Activated CD8-positive, alpha-beta T cell treated with anti-CD3 and anti-CD28 coated beads for 36 hours (primary cell): ENCODE results near the gene PERCC1. TPM values are rescaled to one million over a fixed set of nuclear protein-coding genes. Genes with fewer than 3 reads are reported as not detected.

Source experiments
- ATAC-seq: fragments of 200-7000 bp; cut with Tn5 transposase; one replicate; pipeline ENCODE4 v1.10.0; 2021; ENCODE audit warnings: mild to moderate bottlenecking, moderate library complexity
- CTCF ChIA-PET: fragments of 350-600 bp; sonication (Branson Sonifier 250); formaldehyde crosslinking; loops from one replicate; lab custom pipeline; 2021; ENCODE audit warnings: antibody characterized with exemption; lab: Charles Lee
- POLR2A ChIA-PET: fragments of 350-600 bp; sonication (Branson Sonifier 250); formaldehyde crosslinking; loops from one replicate; lab custom pipeline; 2021; ENCODE audit warnings: antibody characterized with exemption; lab: Charles Lee
- DNase-seq: peaks from one replicate; pipeline ENCODE4 v3.0.0-alpha.2; 2020
- H3K27ac Mint-ChIP-seq: one replicate; pipeline ENCODE4 v1.8.0; 2021; ENCODE audit warnings: mild to moderate bottlenecking, mixed read lengths
- H3K27me3 Mint-ChIP-seq: one replicate; pipeline ENCODE4 v1.8.0; 2021; ENCODE audit warnings: mixed read lengths
- H3K36me3 Mint-ChIP-seq: one replicate; pipeline ENCODE4 v1.8.0; 2021; ENCODE audit warnings: low read depth, mixed read lengths
- H3K4me1 Mint-ChIP-seq: one replicate; pipeline ENCODE4 v1.8.0; 2021; ENCODE audit warnings: low read depth, mixed read lengths
- H3K4me3 Mint-ChIP-seq: one replicate; pipeline ENCODE4 v1.8.0; 2021; ENCODE audit warnings: mild to moderate bottlenecking, moderate library complexity, mixed read lengths
- H3K9me3 Mint-ChIP-seq: one replicate; pipeline ENCODE4 v1.8.0; 2021; ENCODE audit warnings: mixed read lengths
- CTCF ChIP-seq: fragments of 200-600 bp; IDR thresholded peaks from one replicate; pipeline ENCODE4 v1.8.0; 2022; ENCODE audit warnings: antibody characterized with exemption, mild to moderate bottlenecking
- intact Hi-C: fragments of 100-400 bp; cut with micrococcal nuclease; formaldehyde crosslinking; loops from one replicate; pipeline ENCODE4 v1.10.0; 2022
- total RNA-seq, 2 experiments: library from RNA; stranded (reverse); gene quantifications; one replicate each; pipeline ENCODE4 v1.2.3, GENCODE V29; 2021

Gene PERCC1
- total RNA-seq, 2 experiments from 2014 or later, result 0.29 TPM; not detected in 1

GRCh38 chr16:1429012-1429411 is 1.9 kb upstream of the PERCC1 start:
- ChIA-PET CTCF (interaction anchor here (0.7 to 1.1 kb wide), 5 partner anchors 9 to 217 kb away, joined by 3 to 4 read pairs (median 3); no protein-coding TSS in a partner anchor), POLR2A (interaction anchor here (1.0 to 3.6 kb wide), 2 partner anchors 8 to 15 kb away, joined by 3 to 13 read pairs; partner anchors contain the start of genes CCDC154 and UQCC4)
- no peak overlapping the region for H3K4me3 Mint-ChIP-seq

GRCh38 chr16:1429631-1430030 is 1.2 kb upstream of the PERCC1 start:
- no peak overlapping the region for H3K4me3 Mint-ChIP-seq
- no peaks in the 10 kb centered on the region for H3K4me1 Mint-ChIP-seq
- POLR2A ChIA-PET, result interaction anchor here (1.0 to 3.6 kb wide), 2 partner anchors 9 to 14 kb away, joined by 3 to 13 read pairs; partner anchors contain the start of genes CCDC154 and UQCC4
- DNase-seq (no peak), ATAC-seq (no peak)
- intact Hi-C loops, result no loop called here
- no peak for TF ChIP-seq CTCF
- H3K27ac Mint-ChIP-seq, result no peak overlapping the region
- no peaks in the 10 kb centered on the region for H3K9me3 Mint-ChIP-seq
- no peaks in the 10 kb centered on the region for H3K36me3 Mint-ChIP-seq
- no peaks in the 10 kb centered on the region for H3K27me3 Mint-ChIP-seq
- CTCF ChIA-PET, result interaction anchor here (0.9 kb wide), 1 partner anchor 8 kb away, joined by 3 read pairs; no protein-coding TSS in a partner anchor

More at GRCh38 chr16:1429012-1429411, 1.9 kb upstream of the PERCC1 start:
- H3K9me3 Mint-ChIP-seq, result no peaks in the 10 kb centered on the region
- intact Hi-C loops, result no loop called here
- TF ChIP-seq CTCF, result no peak
- H3K27me3 Mint-ChIP-seq, result no peaks in the 10 kb centered on the region
- no peak overlapping the region for H3K27ac Mint-ChIP-seq
- no peaks in the 10 kb centered on the region for H3K4me1 Mint-ChIP-seq
- no peaks in the 10 kb centered on the region for H3K36me3 Mint-ChIP-seq
- no peak for DNase-seq
- ATAC-seq, result no peak

- no peaks in the 10 kb centered on the region for H3K9me3 Mint-ChIP-seq
- TF ChIP-seq CTCF, result no peak
Observed at GRCh38 chr16:1430214-1430758, 592 bp upstream of the PERCC1 start.

GRCh38 chr16:1431497-1432270 is 806 bp downstream of the PERCC1 start:
- Mint-ChIP-seq H3K27ac (peak overlapping the region; percentile 59), H3K27me3 (no peaks in the 10 kb centered on the region), H3K9me3 (no peaks in the 10 kb centered on the region), H3K4me1 (no peaks in the 10 kb centered on the region), H3K4me3 (peak overlapping the region; percentile 56), H3K36me3 (no peaks in the 10 kb centered on the region)
- no peak for DNase-seq
- ATAC-seq, result no peak
- ChIA-PET CTCF (no interaction called here), POLR2A (interaction anchor here (1.0 to 3.6 kb wide), 3 partner anchors 10 to 62 kb away, joined by 3 to 13 read pairs (median 4); partner anchors contain the start of genes TELO2 and UQCC4)
- no peak for TF ChIP-seq CTCF
- intact Hi-C loops, result no loop called here

More at GRCh38 chr16:1430214-1430758, 592 bp upstream of the PERCC1 start:
- ChIA-PET CTCF (no interaction called here), POLR2A (interaction anchor here (3.6 kb wide), 1 partner anchor 10 kb away, joined by 13 read pairs; the partner anchor contains the start of gene UQCC4)
- no peak overlapping the region for H3K4me3 Mint-ChIP-seq
- DNase-seq, result no peak
- no peak overlapping the region for H3K27ac Mint-ChIP-seq
- no peak for ATAC-seq
- H3K36me3 Mint-ChIP-seq, result no peaks in the 10 kb centered on the region
- no peaks in the 10 kb centered on the region for H3K4me1 Mint-ChIP-seq
- intact Hi-C loops, result no loop called here
- H3K27me3 Mint-ChIP-seq, result no peaks in the 10 kb centered on the region
